Adrenal gland (tissue), 12 donors: Measurements from ENCODE around the gene PAEP. TPM values are rescaled to one million over a fixed set of nuclear protein-coding genes. Genes with fewer than 3 reads are reported as not detected.

Source experiments
- DNase-seq, 7 donors: peaks; one replicate each; pipeline ENCODE4 v3.0.0-alpha.2; 2019 to 2020
- H3K27ac ChIP-seq, 5 donors: fragments of 200-600 bp; sonication (generic) in 4 of 5; 1 replicate in 3 of 5; 2 replicates in 2 of 5; pipeline versions ENCODE4 v1.5.1 to v1.8.0; 2016 to 2020; ENCODE audit warnings: mild to moderate bottlenecking in 1 of 5
- H3K27me3 ChIP-seq: fragments of 200-600 bp; 2 replicates; pipeline ENCODE4 v1.8.0; 2021
- H3K36me3 ChIP-seq, 2 donors: fragments of 200-600 bp; replicated peaks in 1 of 2; 1 replicate in 1 of 2; 2 replicates in 1 of 2; pipeline versions ENCODE4 v1.5.1 to v1.8.0; 2018 to 2022
- H3K4me1 ChIP-seq, 2 donors: fragments of 200-600 bp; replicated peaks in 1 of 2; 1 replicate in 1 of 2; 2 replicates in 1 of 2; pipeline versions ENCODE4 v1.5.1 to v1.8.0; 2018 to 2021
- H3K4me3 ChIP-seq, 4 donors: fragments of 200-600 bp; sonication (generic) in 3 of 4; one replicate each; pipeline ENCODE4 v1.5.1; 2016 to 2018
- H3K9me3 ChIP-seq, 3 donors: fragments of 200-600 bp; sonication (generic) in 1 of 3; replicated peaks in 1 of 3; 1 replicate in 2 of 3; 2 replicates in 1 of 3; pipeline versions ENCODE4 v1.5.1 to v1.8.0; 2016 to 2021
- CTCF ChIP-seq, 6 experiments: fragments of 450-650 bp in 4 of 6; fragments of 200-600 bp in 2 of 6; sonication (generic) in 1 of 6; IDR thresholded peaks; 1 replicate in 5 of 6; 2 replicates in 1 of 6; pipeline versions ENCODE4 v1.5.1 to v1.8.0; 2016 to 2021; ENCODE audit warnings: antibody characterized with exemption in 6 of 6, mild to moderate bottlenecking in 2 of 6, moderate library complexity in 1 of 6
- POLR2A ChIP-seq, 2 donors: fragments of 450-650 bp; IDR thresholded peaks; one replicate each; pipeline ENCODE4 v1.6.1; 2017; ENCODE audit warnings: antibody characterized with exemption in 2 of 2, mild to moderate bottlenecking in 2 of 2, moderate library complexity in 1 of 2
- WGBS, 4 donors: extraction: QIAGEN DNeasy Blood & Tissue Kit in 2 of 4; methylation state at CpG; one replicate each; pipeline versions ENCODE4 v1.1.5 to v1.1.7; 2013 to 2017; 5-methylcytosine and 5-hydroxymethylcytosine counted together
- intact Hi-C, 2 donors: fragments of 100-400 bp; cut with DNase I; formaldehyde crosslinking; loops; one replicate each; pipeline versions ENCODE4 v1.14.1 to v1.15.0; 2022 to 2023
- polyA plus RNA-seq, 3 donors: library from polyadenylated mRNA; stranded (reverse); fragments of 200-250 nt in 2 of 3; fragments of 350-450 nt in 1 of 3; fragmentation: Illumina TruSeq in 1 of 3; extraction: RNeasy Lipid Tissue Mini Kit (QIAGEN cat#74804) in 1 of 3; gene quantifications; one replicate each; pipeline ENCODE4 v1.2.3, GENCODE V29; 2013 to 2014
- total RNA-seq, 9 donors: library from RNA; depleted of rRNA in 4 of 9; stranded (reverse); fragments of >200 nt in 4 of 9; fragments of 120-200 nt in 1 of 9; fragmentation: NEBNext Ultra II Directional in 1 of 9; extraction: Animal tissue kit (Norgen Biotek cat#: 25700) in 1 of 9; gene quantifications; one replicate each; pipeline versions ENCODE4 v1.1.0 to v1.2.4, GENCODE V29; 2013 to 2023
- donor health status: healthy with polysubstance abuse.
- donor health status: Bipolar disorder and iron deficiency.
- donor health status: DM: yes; HTN: yes; CAD: no.
- donor health status: DM: no; HTN: no; CAD: no.
- donor health status: DM: no; HTN: no; CAD: no.
- donor health status: DM: yes; HTN: yes; CAD: no.

Gene PAEP
- total and polyA plus RNA-seq, 12 donors = 0.17 TPM; not detected in 11

GRCh38 chr9:135608294-135608998, 46.9 kb downstream of the PAEP start:
- peak in 1 of 7 donors; percentile 34 for DNase-seq
- no peaks in the 10 kb centered on the region for H3K27me3 ChIP-seq
- H3K4me3 ChIP-seq = no peak overlapping the region
- no peaks in the 10 kb centered on the region for H3K4me1 ChIP-seq
- no peaks in the 10 kb centered on the region for H3K36me3 ChIP-seq
- H3K27ac ChIP-seq = no peak overlapping the region
- WGBS, 4 donors = 30 to 87% (median 84%) methylated on average over 2 to 22 of the region's 22 CpGs
- intact Hi-C loops = no loop called here
- no peaks in the 10 kb centered on the region for H3K9me3 ChIP-seq
- TF ChIP-seq POLR2A (IDR thresholded peaks at IDR 0.05) (no peak), CTCF (IDR thresholded peaks at IDR 0.05) (no peak)

- no peak for TF ChIP-seq POLR2A (IDR thresholded peaks at IDR 0.05)
- no peak for TF ChIP-seq CTCF (IDR thresholded peaks at IDR 0.05)
- Histone ChIP-seq H3K9me3 (no peaks in the 10 kb centered on the region), H3K4me3 (no peak overlapping the region), H3K4me1 (no peaks in the 10 kb centered on the region), H3K27me3 (no peaks in the 10 kb centered on the region), H3K27ac (no peak overlapping the region), H3K36me3 (no peaks in the 10 kb centered on the region)
- DNase-seq = no peak
- WGBS, 4 donors = 77 to 86% (median 83%) methylated on average over 7 to 15 of the region's 15 CpGs
- intact Hi-C loops = no loop called here
Measured at GRCh38 chr9:135608999-135609317, 47.4 kb downstream of the PAEP start.

GRCh38 chr9:135609366-135609955, 47.9 kb downstream of the PAEP start:
- Histone ChIP-seq H3K4me1 (no peaks in the 10 kb centered on the region), H3K9me3 (no peaks in the 10 kb centered on the region), H3K27ac (no peak overlapping the region), H3K36me3 (no peaks in the 10 kb centered on the region), H3K27me3 (no peaks in the 10 kb centered on the region), H3K4me3 (no peak overlapping the region)
- 80 to 87% (median 81%) methylated on average over 12 to 17 of the region's 17 CpGs for WGBS, 4 donors
- peak in 1 of 7 donors; percentile 24 for DNase-seq
- TF ChIP-seq POLR2A (IDR thresholded peaks at IDR 0.05) (no peak), CTCF (IDR thresholded peaks at IDR 0.05) (no peak)
- intact Hi-C loops = no loop called here

GRCh38 chr9:135610290-135611141, 49.0 kb downstream of the PAEP start:
- 76 to 84% (median 81%) methylated on average over 6 to 13 of the region's 13 CpGs for WGBS, 4 donors
- intact Hi-C loops = no loop called here
- no peak overlapping the region for H3K27ac ChIP-seq
- no peaks in the 10 kb centered on the region for H3K9me3 ChIP-seq
- peak in 1 of 7 donors; percentile 21 for DNase-seq
- TF ChIP-seq POLR2A (IDR thresholded peaks at IDR 0.05) (no peak), CTCF (IDR thresholded peaks at IDR 0.05) (no peak)
- H3K4me3 ChIP-seq = no peak overlapping the region
- H3K4me1 ChIP-seq = no peaks in the 10 kb centered on the region
- H3K27me3 ChIP-seq = no peaks in the 10 kb centered on the region
- no peaks in the 10 kb centered on the region for H3K36me3 ChIP-seq
